PC-3 (cell line): ENCODE measurements around the gene TIMP1. TPM values are rescaled to one million over a fixed set of nuclear protein-coding genes. Genes with fewer than 3 reads are reported as not detected.

Source experiments
- ATAC-seq: fragments of 200-7000 bp; cut with Tn5 transposase; 2 replicates; pipeline ENCODE4 v1.9.1; 2020; ENCODE audit warnings: mild to moderate bottlenecking, moderate library complexity
- BruUV-seq: library from RNA; stranded (reverse); fragments of 400-500 nt; replicated peaks from 2 replicates; lab custom pipeline; 2021; lab: Mats Ljungman, UMichigan
- CTCF ChIA-PET: fragments of 300-600 bp; sonication (Branson Sonifier 250); formaldehyde crosslinking; loops from one replicate; lab custom pipeline; 2022; ENCODE audit warnings: antibody characterized with exemption; lab: Charles Lee
- POLR2A ChIA-PET: fragments of 300-600 bp; sonication (Branson Sonifier 250); formaldehyde crosslinking; loops from one replicate; lab custom pipeline; 2022; ENCODE audit warnings: antibody characterized with exemption; ENCODE audit not compliant: unreplicated experiment; lab: Charles Lee
- DNase-seq: peaks from one replicate; pipeline ENCODE4 v3.0.0-alpha.2; 2015
- H2AFZ ChIP-seq: fragments of 300-600 bp; sonication (generic); 2 replicates; pipeline ENCODE4 v1.6.0; 2016; ENCODE audit warnings: antibody characterized with exemption, low read length
- H3F3A ChIP-seq: fragments of 300-600 bp; sonication (generic); one replicate; pipeline ENCODE4 v1.6.0; 2017; ENCODE audit warnings: antibody characterized with exemption, low read length, control low read depth, mild to moderate bottlenecking; ENCODE audit not compliant: unreplicated experiment
- H3K27ac ChIP-seq: fragments of 300-600 bp; sonication (generic); 2 replicates; pipeline ENCODE4 v1.5.1; 2016; ENCODE audit warnings: mild to moderate bottlenecking, low read length
- H3K27me3 ChIP-seq: fragments of 300-600 bp; sonication (generic); 2 replicates; pipeline ENCODE4 v1.6.1; 2016; ENCODE audit warnings: low read length, mixed read lengths
- H3K36me3 ChIP-seq: fragments of 300-600 bp; sonication (generic); 2 replicates; pipeline ENCODE4 v1.6.1; 2016; ENCODE audit warnings: low read depth, mixed run types, low read length, mixed read lengths
- H3K4me1 ChIP-seq: fragments of 300-600 bp; sonication (generic); 2 replicates; pipeline ENCODE4 v1.5.1; 2016; ENCODE audit warnings: low read length; ENCODE audit not compliant: insufficient read depth
- H3K4me2 ChIP-seq: fragments of 300-600 bp; sonication (generic); 2 replicates; pipeline ENCODE4 v1.6.0; 2016; ENCODE audit warnings: low read length
- H3K4me3 ChIP-seq: fragments of 300-600 bp; sonication (generic); 2 replicates; pipeline ENCODE4 v1.5.1; 2016; ENCODE audit warnings: mild to moderate bottlenecking, low read length, mixed read lengths
- H3K79me2 ChIP-seq: fragments of 300-600 bp; sonication (generic); 2 replicates; pipeline ENCODE4 v1.6.1; 2017; ENCODE audit warnings: low read length, mixed read lengths
- H3K9ac ChIP-seq: fragments of 300-600 bp; sonication (generic); 2 replicates; pipeline ENCODE4 v1.6.0; 2016; ENCODE audit warnings: mild to moderate bottlenecking, low read length
- H3K9me2 ChIP-seq: fragments of 300-600 bp; sonication (generic); replicated peaks from 2 replicates; pipeline ENCODE4 v1.6.1; 2016; ENCODE audit warnings: mixed run types, low read length, mixed read lengths
- H3K9me3 ChIP-seq: fragments of 300-600 bp; sonication (generic); 2 replicates; pipeline ENCODE4 v1.6.1; 2016; ENCODE audit warnings: low read length, mixed read lengths
- H4K20me1 ChIP-seq: fragments of 300-600 bp; sonication (generic); 2 replicates; pipeline ENCODE4 v1.6.1; 2016; ENCODE audit warnings: low read length, mixed read lengths
- EZH2 ChIP-seq: fragments of 300-600 bp; sonication (generic); IDR thresholded peaks from one replicate; pipeline ENCODE4 v1.6.1; 2017; ENCODE audit warnings: antibody characterized with exemption, mild to moderate bottlenecking, low read length; ENCODE audit not compliant: unreplicated experiment
- EZH2phosphoT487 ChIP-seq: fragments of 300-600 bp; sonication (generic); IDR thresholded peaks from 2 replicates; pipeline ENCODE4 v1.6.1; 2018; ENCODE audit warnings: mild to moderate bottlenecking, antibody characterized with exemption, low read length, borderline replicate concordance
- intact Hi-C: fragments of 100-400 bp; cut with micrococcal nuclease; formaldehyde crosslinking; loops from 2 replicates; pipeline ENCODE4 v1.9.0; 2023
- total RNA-seq: library from RNA; depleted of rRNA; stranded (reverse); fragments of >200 nt; gene quantifications from 2 replicates; pipeline ENCODE4 v1.2.3, GENCODE V29; 2014
- TF ChIP-seq, protein P1 (sequence below): fragments of 300-600 bp; sonication (generic); conservative IDR thresholded peaks from 2 replicates; pipeline ENCODE4 v1.5.1; 2017; ENCODE audit warnings: antibody characterized with exemption, low read depth, mild to moderate bottlenecking, low read length

TIMP1 gene
- total RNA-seq, 1 experiment from 2014 or later = 222 TPM

DNA sequence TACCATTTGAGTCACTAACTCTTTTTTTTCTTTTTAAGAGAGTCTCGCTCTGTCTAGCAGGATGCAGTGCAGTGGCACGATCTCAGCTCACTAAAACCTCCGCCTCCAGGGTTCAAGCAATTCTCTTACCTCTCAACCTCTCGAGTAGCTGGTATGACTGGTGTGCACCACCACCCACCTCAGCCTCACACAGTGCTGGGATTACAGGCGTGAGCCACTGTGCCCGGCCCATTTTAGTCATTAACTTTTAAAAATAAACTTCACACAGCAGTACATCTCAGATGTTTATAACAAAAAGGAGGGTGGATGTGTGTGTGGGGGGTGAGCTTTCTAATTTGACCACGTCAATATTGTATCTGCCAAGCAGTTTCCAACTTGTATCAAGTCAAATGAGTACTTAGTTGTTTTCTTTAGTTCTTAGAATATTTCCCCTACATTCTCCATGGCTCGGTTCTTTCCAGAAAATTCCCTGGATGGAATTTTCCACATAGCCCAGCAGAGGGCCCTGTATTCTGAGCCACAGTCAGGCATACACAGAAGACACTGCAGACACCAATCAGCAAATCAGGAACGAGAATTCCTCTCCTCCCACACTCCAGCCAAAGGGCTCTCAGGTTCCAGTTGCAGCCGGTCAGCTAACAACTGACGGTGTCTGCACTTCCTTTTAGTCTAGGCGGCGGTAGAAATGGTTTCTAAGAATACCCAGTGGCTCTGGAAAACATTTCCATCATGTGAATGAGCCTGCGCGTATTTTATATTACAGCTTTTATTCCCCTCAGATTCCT, 41.3 kb upstream of the TIMP1 start:
- peak overlapping the region; percentile 45 for H3K4me2 ChIP-seq
- POLR2A ChIA-PET = no interaction called here
- no peaks in the 10 kb centered on the region for H4K20me1 ChIP-seq
- H3K9me3 ChIP-seq = no peaks in the 10 kb centered on the region
- H3K27me3 ChIP-seq = no peaks in the 10 kb centered on the region
- peaks cover 4% of the 10 kb centered on the region; the same call in 1 of the 2 replicates for H3K4me1 ChIP-seq
- CTCF ChIA-PET = interaction anchor here (0.6 to 1.3 kb wide), 3 partner anchors 15 to 211 kb away, joined by 3 to 6 read pairs (median 4); no protein-coding TSS in a partner anchor
- H3K4me3 ChIP-seq = no peak overlapping the region
- H3K27ac ChIP-seq = no peak overlapping the region
- H3K9ac ChIP-seq = peak overlapping the region; percentile 12
- TF ChIP-seq, protein P1, sequence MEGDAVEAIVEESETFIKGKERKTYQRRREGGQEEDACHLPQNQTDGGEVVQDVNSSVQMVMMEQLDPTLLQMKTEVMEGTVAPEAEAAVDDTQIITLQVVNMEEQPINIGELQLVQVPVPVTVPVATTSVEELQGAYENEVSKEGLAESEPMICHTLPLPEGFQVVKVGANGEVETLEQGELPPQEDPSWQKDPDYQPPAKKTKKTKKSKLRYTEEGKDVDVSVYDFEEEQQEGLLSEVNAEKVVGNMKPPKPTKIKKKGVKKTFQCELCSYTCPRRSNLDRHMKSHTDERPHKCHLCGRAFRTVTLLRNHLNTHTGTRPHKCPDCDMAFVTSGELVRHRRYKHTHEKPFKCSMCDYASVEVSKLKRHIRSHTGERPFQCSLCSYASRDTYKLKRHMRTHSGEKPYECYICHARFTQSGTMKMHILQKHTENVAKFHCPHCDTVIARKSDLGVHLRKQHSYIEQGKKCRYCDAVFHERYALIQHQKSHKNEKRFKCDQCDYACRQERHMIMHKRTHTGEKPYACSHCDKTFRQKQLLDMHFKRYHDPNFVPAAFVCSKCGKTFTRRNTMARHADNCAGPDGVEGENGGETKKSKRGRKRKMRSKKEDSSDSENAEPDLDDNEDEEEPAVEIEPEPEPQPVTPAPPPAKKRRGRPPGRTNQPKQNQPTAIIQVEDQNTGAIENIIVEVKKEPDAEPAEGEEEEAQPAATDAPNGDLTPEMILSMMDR = peak; percentile 72
- no peak for TF ChIP-seq EZH2
- H3K9me2 ChIP-seq = no peaks in the 10 kb centered on the region
- DNase-seq = peak; percentile 89
- no peaks in the 10 kb centered on the region for H3K36me3 ChIP-seq
- no peaks in the 10 kb centered on the region for H3K79me2 ChIP-seq
- no peaks in the 10 kb centered on the region for H3F3A ChIP-seq
- H2AFZ ChIP-seq = peak overlapping the region; percentile 91
- intact Hi-C loops = loop anchor here (1.0 kb wide), 2 partner anchors 88 to 103 kb away; partner anchors contain the start of gene CFP
- BruUV-seq = no TSS peak
- ATAC-seq = peak; percentile 100

DNA sequence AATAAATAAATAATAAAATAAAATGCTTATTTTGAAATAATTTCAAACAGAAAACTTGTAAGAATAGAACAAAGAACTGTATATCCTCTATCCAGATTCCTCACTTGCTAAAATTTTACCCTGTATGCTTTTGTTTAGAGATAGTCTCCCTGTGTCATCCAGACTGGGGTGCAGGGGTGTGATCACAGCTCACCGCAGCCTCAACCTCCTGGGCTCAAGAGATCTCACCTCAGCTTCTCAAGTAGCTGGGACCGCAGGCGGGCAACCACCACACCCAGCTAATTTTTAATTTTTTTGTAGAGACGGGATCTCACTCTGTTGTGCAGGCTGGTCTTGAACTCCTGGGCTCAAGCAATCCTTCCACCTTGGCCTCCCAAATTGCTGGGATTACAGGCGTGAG, 38.7 kb upstream of the TIMP1 start:
- Histone ChIP-seq H3K27ac (no peak overlapping the region), H2AFZ (no peak overlapping the region), H3K36me3 (no peaks in the 10 kb centered on the region), H4K20me1 (no peaks in the 10 kb centered on the region), H3K4me3 (no peak overlapping the region), H3K4me1 (peaks cover 4% of the 10 kb centered on the region; the same call in 1 of the 2 replicates), H3K9me2 (no peaks in the 10 kb centered on the region), H3K9ac (no peak overlapping the region), H3F3A (no peaks in the 10 kb centered on the region), H3K27me3 (no peaks in the 10 kb centered on the region), H3K79me2 (no peaks in the 10 kb centered on the region), H3K9me3 (no peaks in the 10 kb centered on the region), H3K4me2 (no peak overlapping the region)
- intact Hi-C loops = no loop called here
- TF ChIP-seq EZH2 (no peak), EZH2phosphoT487 (no peak)
- TF ChIP-seq, protein P1 = no peak
- DNase-seq (no peak), ATAC-seq (no peak)
- CTCF ChIA-PET = no interaction called here
- POLR2A ChIA-PET = no interaction called here
- no TSS peak for BruUV-seq
